SK-N-SH (cell line): ENCODE results near the gene VDR. TPM values are rescaled to one million over a fixed set of nuclear protein-coding genes. Genes with fewer than 3 reads are reported as not detected.

ENCODE experiments used
- CTCF ChIA-PET: fragments of 300-600, 350-600 bp; formaldehyde crosslinking; extraction: SDS; loops from one replicate; lab custom pipeline; 2021; lab: Yijun Ruan, JAX
- POLR2A ChIA-PET: fragments of 350-600 bp; sonication (Branson Sonifier 250); formaldehyde crosslinking; extraction: SDS; loops from one replicate; lab custom pipeline; 2020; ENCODE audit warnings: antibody characterized with exemption, inconsistent platforms; lab: Yijun Ruan, JAX
- DNase-seq: peaks from one replicate; pipeline ENCODE4 v3.0.0; 2012
- H2AFZ ChIP-seq: fragments of 200-600 bp; sonication (generic); 2 replicates; pipeline ENCODE4 v1.8.1; 2016; ENCODE audit warnings: antibody characterized with exemption, mild to moderate bottlenecking, low read depth
- H3F3A ChIP-seq: fragments of 200-600 bp; sonication (generic); replicated peaks from 2 replicates; pipeline ENCODE3; 2016; ENCODE audit warnings: antibody characterized with exemption, mild to moderate bottlenecking; ENCODE audit not compliant: insufficient read depth
- H3K27ac ChIP-seq, 2 experiments: fragments of 200-500 bp in 1 of 2; fragments of 200-600 bp in 1 of 2; sonication (Bioruptor generic) in 1 of 2; sonication (generic), shearing (Covaris generic) in 1 of 2; 2 replicates each; pipeline versions ENCODE4 v1.5.1 to v1.6.1; 2014 to 2016; ENCODE audit warnings: low read depth in 2 of 2, inconsistent platforms in 1 of 2, low read length in 1 of 2, mild to moderate bottlenecking in 1 of 2, mixed read lengths in 1 of 2
- H3K27me3 ChIP-seq: fragments of 200-600 bp; sonication (generic), shearing (Covaris generic); 2 replicates; pipeline ENCODE4 v1.6.1; 2016; ENCODE audit warnings: mixed run types; ENCODE audit not compliant: insufficient read depth
- H3K36me3 ChIP-seq, 2 experiments: fragments of 200-500 bp in 1 of 2; fragments of 200-600 bp in 1 of 2; sonication (Bioruptor generic) in 1 of 2; sonication (generic) in 1 of 2; replicated peaks in 1 of 2; 2 replicates each; pipeline versions ENCODE3 to v1.5.1; 2014 to 2016; ENCODE audit warnings: low read length in 1 of 2, mild to moderate bottlenecking in 1 of 2; ENCODE audit not compliant: insufficient read depth in 2 of 2, control insufficient read depth in 1 of 2
- H3K4me1 ChIP-seq, 2 experiments: fragments of 200-500 bp in 1 of 2; fragments of 200-600 bp in 1 of 2; sonication (Bioruptor generic) in 1 of 2; sonication (generic), shearing (Covaris generic) in 1 of 2; 2 replicates each; pipeline versions ENCODE4 v1.5.1 to v1.6.1; 2014 to 2016; ENCODE audit warnings: low read depth in 1 of 2, low read length in 1 of 2, mixed run types in 1 of 2; ENCODE audit not compliant: insufficient read depth in 2 of 2, control insufficient read depth in 1 of 2
- H3K4me2 ChIP-seq: fragments of 200-600 bp; sonication (generic), shearing (Covaris generic); 2 replicates; pipeline ENCODE4 v1.6.1; 2017; ENCODE audit warnings: mixed run types
- H3K4me3 ChIP-seq, 2 experiments: fragments of 200-500 bp in 1 of 2; fragments of 200-600 bp in 1 of 2; sonication (Bioruptor generic) in 1 of 2; sonication (generic), shearing (Covaris generic) in 1 of 2; 2 replicates each; pipeline versions ENCODE4 v1.5.1 to v1.8.1; 2014 to 2016; ENCODE audit warnings: low read depth in 2 of 2, inconsistent platforms in 1 of 2, low read length in 1 of 2, mild to moderate bottlenecking in 1 of 2, mixed read lengths in 1 of 2, moderate library complexity in 1 of 2
- H3K79me2 ChIP-seq: fragments of 200-600 bp; sonication (generic); 2 replicates; pipeline ENCODE4 v1.8.1; 2017; ENCODE audit warnings: mild to moderate bottlenecking; ENCODE audit not compliant: insufficient read depth
- H3K9ac ChIP-seq: fragments of 200-600 bp; sonication (generic); 2 replicates; pipeline ENCODE4 v1.6.1; 2017; ENCODE audit warnings: mixed run types
- H3K9me2 ChIP-seq: fragments of 200-600 bp; sonication (generic); 2 replicates; pipeline ENCODE4 v1.6.1; 2017; ENCODE audit warnings: mixed run types
- H3K9me3 ChIP-seq: fragments of 200-600 bp; sonication (generic); 2 replicates; pipeline ENCODE4 v1.6.1; 2017; ENCODE audit warnings: mixed run types, mild to moderate bottlenecking, moderate library complexity
- H4K20me1 ChIP-seq: fragments of 200-600 bp; sonication (generic); 2 replicates; pipeline ENCODE4 v1.6.1; 2017; ENCODE audit warnings: mild to moderate bottlenecking, mixed run types; ENCODE audit not compliant: insufficient read depth
- CHD2 ChIP-seq: fragments of 150-350 bp; IDR thresholded peaks from 2 replicates; pipeline ENCODE4 v1.6.1; 2018; ENCODE audit warnings: low read length; ENCODE audit not compliant: partially characterized antibody
- ELF1 ChIP-seq: IDR thresholded peaks from 2 replicates; pipeline ENCODE4 v1.4.0; 2012
- EZH2phosphoT487 ChIP-seq: fragments of 200-600 bp; sonication (generic); IDR thresholded peaks from 2 replicates; pipeline ENCODE4 v1.6.1; 2017; ENCODE audit warnings: low read depth, mixed run types, mild to moderate bottlenecking, antibody characterized with exemption, moderate library complexity, borderline replicate concordance
- FOSL2 ChIP-seq: IDR thresholded peaks from 2 replicates; pipeline ENCODE4 v1.4.0; 2012; ENCODE audit warnings: low read depth, mild to moderate bottlenecking, moderate library complexity, borderline replicate concordance
- JUND ChIP-seq: IDR thresholded peaks from 2 replicates; pipeline ENCODE4 v1.4.0; 2012
- MXI1 ChIP-seq: IDR thresholded peaks from 2 replicates; pipeline ENCODE4 v1.6.1; 2012; ENCODE audit warnings: mild to moderate bottlenecking, low read depth, low read length, improper control_type of control experiment
- RAD21 ChIP-seq: IDR thresholded peaks from 2 replicates; pipeline ENCODE4 v1.6.1; 2012; ENCODE audit warnings: mild to moderate bottlenecking, low read length
- REST ChIP-seq: IDR thresholded peaks from 2 replicates; pipeline ENCODE4 v1.6.1; 2012; ENCODE audit warnings: mild to moderate bottlenecking, low read depth, low read length, moderate library complexity
- RFX5 ChIP-seq: IDR thresholded peaks from 2 replicates; pipeline ENCODE4 v1.6.1; 2012; ENCODE audit warnings: mild to moderate bottlenecking, improper control_type of control experiment, low read length
- TCF12 ChIP-seq: IDR thresholded peaks from 2 replicates; pipeline ENCODE4 v1.4.0; 2012
- TEAD4 ChIP-seq: IDR thresholded peaks from 2 replicates; pipeline ENCODE4 v1.4.0; 2012; ENCODE audit warnings: mild to moderate bottlenecking, borderline replicate concordance; ENCODE audit not compliant: insufficient read depth
- USF2 ChIP-seq: fragments of 150-350 bp; IDR thresholded peaks from 2 replicates; pipeline ENCODE4 v1.6.1; 2017; ENCODE audit warnings: antibody characterized with exemption, low read length, low read depth, borderline replicate concordance
- WGBS: methylation state at CpG from one replicate; pipeline ENCODE4 v1.1.6; 2017; ENCODE audit warnings: low lambda C conversion rate; 5-methylcytosine and 5-hydroxymethylcytosine counted together
- polyA plus RNA-seq, 3 experiments: library from polyadenylated mRNA; depleted of rRNA; stranded (reverse); fragments of >200 nt; gene quantifications; 2 replicates each; pipeline ENCODE4 v1.2.3, GENCODE V29; 2012

VDR gene
- polyA plus RNA-seq, 1 of the 3 experiments (the other 2 are of a cell fraction): 0.33 TPM

GRCh38 chr12:47940773-47941474 lies 36.1 kb upstream of the VDR start:
- peaks cover 0 to 2% of the 10 kb centered on the region in 2 experiments; a peak in 1 of 4 replicates for H3K4me1 ChIP-seq
- H3K9ac ChIP-seq: no peak overlapping the region
- ChIA-PET POLR2A (no interaction called here), CTCF (interaction anchor here (0.7 to 4.2 kb wide), 3 partner anchors 8 to 36 kb away, joined by 3 to 34 read pairs (median 3); no protein-coding TSS in a partner anchor)
- no peaks in the 10 kb centered on the region for H3F3A ChIP-seq
- H3K4me3 ChIP-seq: no peak overlapping the region
- no peak for DNase-seq
- H3K79me2 ChIP-seq: no peaks in the 10 kb centered on the region
- no peaks in the 10 kb centered on the region for H3K36me3 ChIP-seq
- no peaks in the 10 kb centered on the region for H3K27me3 ChIP-seq
- H3K27ac ChIP-seq: no peak overlapping the region
- TF ChIP-seq EZH2phosphoT487: no peak
- no peak for TF ChIP-seq REST
- no peak for TF ChIP-seq RFX5
- no peak for TF ChIP-seq USF2
- TF ChIP-seq RAD21: no peak
- TF ChIP-seq MXI1: no peak
- no peak for TF ChIP-seq JUND
- no peak for TF ChIP-seq TCF12
- TF ChIP-seq TEAD4: no peak
- no peak for TF ChIP-seq CHD2
- no peak for TF ChIP-seq ELF1
- TF ChIP-seq FOSL2: no peak
- H3K9me2 ChIP-seq: no peaks in the 10 kb centered on the region
- H4K20me1 ChIP-seq: no peaks in the 10 kb centered on the region
- no peak overlapping the region for H2AFZ ChIP-seq
- no peak overlapping the region for H3K4me2 ChIP-seq
- H3K9me3 ChIP-seq: no peaks in the 10 kb centered on the region
- WGBS: 72% methylated on average over 10 of the region's 10 CpGs
